K562 (cell line): ENCODE measurements around the gene PDLIM5. TPM values are rescaled to one million over a fixed set of nuclear protein-coding genes. Genes with fewer than 3 reads are reported as not detected.

Source experiments
- BRCA1 ChIP-seq, 2 experiments: fragments of 450-650 bp in 1 of 2; sonication (generic) in 1 of 2; formaldehyde crosslinking in 1 of 2; IDR thresholded peaks; 2 replicates each; pipeline versions ENCODE4 v1.5.0 to v1.6.1; 2017 to 2020; ENCODE audit warnings: mild to moderate bottlenecking in 1 of 2, missing genetic modification reagents in 1 of 2
- C11orf30 ChIP-seq: fragments of 450-650 bp; IDR thresholded peaks from 2 replicates; pipeline ENCODE4 v1.6.1; 2016; ENCODE audit warnings: low read depth, mild to moderate bottlenecking
- CBX5 ChIP-seq: IDR thresholded peaks from 2 replicates; pipeline ENCODE4 v1.6.1; 2014; ENCODE audit warnings: low read depth, borderline replicate concordance
- CREB3L1 ChIP-seq: fragments of 450-650 bp; IDR thresholded peaks from 2 replicates; pipeline ENCODE4 v1.6.1; 2014; ENCODE audit warnings: low read depth, mild to moderate bottlenecking, moderate library complexity, borderline replicate concordance
- E2F5 ChIP-seq: sonication (generic); formaldehyde crosslinking; IDR thresholded peaks from 2 replicates; pipeline ENCODE4 v1.8.0; 2022; ENCODE audit warnings: mild to moderate bottlenecking, missing genetic modification reagents
- ELK3 ChIP-seq: fragments of 450-650 bp; formaldehyde crosslinking; IDR thresholded peaks from 2 replicates; pipeline ENCODE4 v1.4.0; 2020; ENCODE audit warnings: mild to moderate bottlenecking
- ETV5 ChIP-seq: sonication (generic); formaldehyde crosslinking; IDR thresholded peaks from 2 replicates; pipeline ENCODE4 v1.4.0; 2020; ENCODE audit warnings: low read depth, mild to moderate bottlenecking, missing genetic modification reagents
- IRF1 ChIP-seq: sonication (generic); formaldehyde crosslinking; IDR thresholded peaks from 2 replicates; pipeline ENCODE4 v1.8.0; 2022; ENCODE audit warnings: missing genetic modification reagents, mild to moderate bottlenecking, borderline replicate concordance
- JUN ChIP-seq, 2 experiments: sonication (generic) in 1 of 2; formaldehyde crosslinking in 1 of 2; IDR thresholded peaks; 2 replicates each; pipeline versions ENCODE4 v1.6.1 to v1.8.0; 2012 to 2022; ENCODE audit warnings: borderline replicate concordance in 2 of 2, mild to moderate bottlenecking in 2 of 2, improper control_type of control experiment in 1 of 2, low read depth in 1 of 2, low read length in 1 of 2, missing genetic modification reagents in 1 of 2
- KDM5B ChIP-seq: fragments of 200-600 bp; sonication (generic); IDR thresholded peaks from 2 replicates; pipeline ENCODE4 v1.6.1; 2012; ENCODE audit warnings: low read depth, mild to moderate bottlenecking, moderate library complexity, low read length, control low read depth, inconsistent platforms; ENCODE audit not compliant: insufficient replicate concordance
- MAFG ChIP-seq: fragments of 450-650 bp; conservative IDR thresholded peaks from 2 replicates; pipeline ENCODE4 v1.6.1; 2016; ENCODE audit warnings: missing genetic modification characterization, missing compliant biosample characterization
- MAFK ChIP-seq: IDR thresholded peaks from 2 replicates; pipeline ENCODE4 v1.6.1; 2011; ENCODE audit warnings: low read length, improper control_type of control experiment
- NFIX ChIP-seq: fragments of 250-450 bp; sonication (Bioruptor Pico); IDR thresholded peaks from 2 replicates; pipeline ENCODE4 v1.4.0; 2020; ENCODE audit warnings: low read depth, mild to moderate bottlenecking, moderate library complexity
- NFRKB ChIP-seq: fragments of 450-650 bp; IDR thresholded peaks from 2 replicates; pipeline ENCODE4 v1.6.1; 2016; ENCODE audit warnings: low read depth
- NFXL1 ChIP-seq: fragments of 450-650 bp; formaldehyde crosslinking; IDR thresholded peaks from 2 replicates; pipeline ENCODE4 v1.4.0; 2021; ENCODE audit warnings: mild to moderate bottlenecking
- SMARCB1 ChIP-seq: IDR thresholded peaks from 2 replicates; pipeline ENCODE4 v1.6.1; 2011; ENCODE audit warnings: improper control_type of control experiment, low read depth; ENCODE audit not compliant: insufficient read length
- TAF7 ChIP-seq: fragments of 450-650 bp; IDR thresholded peaks from 2 replicates; pipeline ENCODE4 v1.6.1; 2016; ENCODE audit warnings: missing genetic modification characterization, missing compliant biosample characterization
- VEZF1 ChIP-seq: fragments of 200-800 bp; sonication (Bioruptor generic); IDR thresholded peaks from 2 replicates; pipeline ENCODE4 v1.6.1; 2017; ENCODE audit warnings: missing genetic modification characterization, missing compliant biosample characterization
- ZFX ChIP-seq: sonication (generic); formaldehyde crosslinking; IDR thresholded peaks from 2 replicates; pipeline ENCODE4 v1.8.0; 2022; ENCODE audit warnings: mild to moderate bottlenecking, missing genetic modification reagents, moderate library complexity
- ZNF586 ChIP-seq: fragments of 450-650 bp; formaldehyde crosslinking; conservative IDR thresholded peaks from 2 replicates; pipeline ENCODE4 v1.4.0; 2020; ENCODE audit warnings: mild to moderate bottlenecking, moderate library complexity
- polyA plus RNA-seq, 8 experiments: library from polyadenylated mRNA; depleted of rRNA in 4 of 8; stranded (reverse) in 5 of 8; unstranded in 3 of 8; fragments of >200 nt; fragmentation: Nextera tagmentation in 2 of 8; fragmentation: Illumina TruSeq in 1 of 8; extraction: Ambion mirVana in 2 of 8; extraction: Trizol in 1 of 8; gene quantifications; 2 replicates each; pipeline versions ENCODE4 v1.2.1 to v1.2.3, GENCODE V29; 2011 to 2014; ENCODE audit warnings: inconsistent platforms in 1 of 8, missing spikeins in 1 of 8
- total RNA-seq, 7 experiments: library from RNA; depleted of rRNA in 6 of 7; stranded (reverse); fragments of >200 nt in 6 of 7; fragmentation: Illumina TruSeq in 2 of 7; extraction: Trizol in 2 of 7; gene quantifications; 2 replicates each; pipeline versions ENCODE4 v1.2.1 to v1.2.3, GENCODE V29; 2011 to 2021; ENCODE audit warnings: low replicate concordance in 1 of 7

PDLIM5 gene
- total and polyA plus RNA-seq, 9 of the 15 experiments (the other 6 are each of a cell fraction or from before 2014, with no cell fraction given): 36.9 to 127 (median 62.5) TPM

GRCh38 chr4:94490437-94490836 is 38.7 kb downstream of the PDLIM5 start (continued):
- TF ChIP-seq NFRKB (no peak), VEZF1 (CRISPR knock-in tag) (no peak), JUN (IDR thresholded peaks at IDR 0.05; ENCODE audit: borderline replicate concordance, low read depth, low read length) (no peak), JUN (CRISPR knock-in tag; IDR thresholded peaks at IDR 0.05; ENCODE audit: borderline replicate concordance) (no peak), CBX5 (no peak), CREB3L1 (no peak), NFXL1 (CRISPR knock-in tag) (no peak), MAFG (tag) (peak; percentile 62), KDM5B (no peak), NFIX (CRISPR knock-in tag) (no peak), ETV5 (CRISPR knock-in tag) (no peak), C11orf30 (peak; percentile 75), BRCA1 (IDR thresholded peaks at IDR 0.05) (no peak), BRCA1 (CRISPR knock-in tag; IDR thresholded peaks at IDR 0.05) (no peak), SMARCB1 (no peak), IRF1 (no peak), ELK3 (CRISPR knock-in tag) (no peak), E2F5 (CRISPR knock-in tag) (no peak), TAF7 (no peak), ZFX (CRISPR knock-in tag) (no peak), ZNF586 (CRISPR knock-in tag) (no peak), MAFK (peak; percentile 50; the same call in 1 of the 2 replicates)
